LNCAP (cell line): ENCODE results near the gene C4A.

Source experiments
- TF ChIP-seq, protein P1 (sequence below): fragments of 450-650 bp; IDR thresholded peaks from 2 replicates; pipeline ENCODE4 v1.5.1; 2017; ENCODE audit warnings: mild to moderate bottlenecking

C4A gene

GRCh38 chr6:31963921-31964320, 17.9 kb upstream of the C4A start:
- TF ChIP-seq, protein P1, sequence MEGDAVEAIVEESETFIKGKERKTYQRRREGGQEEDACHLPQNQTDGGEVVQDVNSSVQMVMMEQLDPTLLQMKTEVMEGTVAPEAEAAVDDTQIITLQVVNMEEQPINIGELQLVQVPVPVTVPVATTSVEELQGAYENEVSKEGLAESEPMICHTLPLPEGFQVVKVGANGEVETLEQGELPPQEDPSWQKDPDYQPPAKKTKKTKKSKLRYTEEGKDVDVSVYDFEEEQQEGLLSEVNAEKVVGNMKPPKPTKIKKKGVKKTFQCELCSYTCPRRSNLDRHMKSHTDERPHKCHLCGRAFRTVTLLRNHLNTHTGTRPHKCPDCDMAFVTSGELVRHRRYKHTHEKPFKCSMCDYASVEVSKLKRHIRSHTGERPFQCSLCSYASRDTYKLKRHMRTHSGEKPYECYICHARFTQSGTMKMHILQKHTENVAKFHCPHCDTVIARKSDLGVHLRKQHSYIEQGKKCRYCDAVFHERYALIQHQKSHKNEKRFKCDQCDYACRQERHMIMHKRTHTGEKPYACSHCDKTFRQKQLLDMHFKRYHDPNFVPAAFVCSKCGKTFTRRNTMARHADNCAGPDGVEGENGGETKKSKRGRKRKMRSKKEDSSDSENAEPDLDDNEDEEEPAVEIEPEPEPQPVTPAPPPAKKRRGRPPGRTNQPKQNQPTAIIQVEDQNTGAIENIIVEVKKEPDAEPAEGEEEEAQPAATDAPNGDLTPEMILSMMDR, result no peak

DNA sequence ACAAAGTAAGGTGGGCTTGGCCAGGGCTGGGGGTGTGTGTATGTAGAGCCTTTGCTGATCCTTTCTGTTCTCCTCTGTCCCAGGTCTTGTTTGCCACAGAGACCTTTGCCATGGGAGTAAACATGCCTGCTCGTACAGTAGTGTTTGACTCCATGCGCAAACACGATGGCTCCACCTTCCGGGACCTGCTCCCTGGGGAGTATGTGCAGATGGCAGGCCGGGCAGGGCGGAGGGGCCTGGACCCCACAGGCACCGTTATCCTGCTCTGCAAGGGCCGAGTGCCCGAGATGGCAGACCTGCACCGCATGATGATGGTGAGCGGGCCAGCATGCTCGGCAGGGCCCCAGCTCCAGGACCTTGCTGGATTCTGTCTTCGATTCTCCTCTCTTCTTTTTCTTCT, 16.2 kb upstream of the C4A start:
- TF ChIP-seq, protein P1, result no peak

DNA sequence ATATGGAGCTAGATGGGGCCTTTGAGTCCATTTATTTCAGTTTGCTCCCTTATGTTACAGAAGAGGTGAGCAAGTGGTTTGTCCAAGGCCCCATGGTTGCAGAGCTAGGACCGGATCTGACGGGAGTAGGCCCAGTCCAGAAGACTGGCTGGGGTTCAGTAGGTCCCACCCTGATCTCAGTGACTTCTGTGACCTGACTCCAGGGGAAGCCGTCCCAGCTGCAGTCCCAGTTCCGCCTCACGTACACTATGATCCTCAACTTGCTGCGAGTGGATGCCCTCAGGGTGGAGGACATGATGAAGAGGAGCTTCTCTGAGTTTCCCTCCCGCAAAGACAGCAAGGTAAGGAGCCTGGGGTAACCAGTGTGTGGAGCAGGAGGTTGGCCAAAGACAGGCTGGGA, 15.4 kb upstream of the C4A start:
- TF ChIP-seq, protein P1, result no peak

DNA sequence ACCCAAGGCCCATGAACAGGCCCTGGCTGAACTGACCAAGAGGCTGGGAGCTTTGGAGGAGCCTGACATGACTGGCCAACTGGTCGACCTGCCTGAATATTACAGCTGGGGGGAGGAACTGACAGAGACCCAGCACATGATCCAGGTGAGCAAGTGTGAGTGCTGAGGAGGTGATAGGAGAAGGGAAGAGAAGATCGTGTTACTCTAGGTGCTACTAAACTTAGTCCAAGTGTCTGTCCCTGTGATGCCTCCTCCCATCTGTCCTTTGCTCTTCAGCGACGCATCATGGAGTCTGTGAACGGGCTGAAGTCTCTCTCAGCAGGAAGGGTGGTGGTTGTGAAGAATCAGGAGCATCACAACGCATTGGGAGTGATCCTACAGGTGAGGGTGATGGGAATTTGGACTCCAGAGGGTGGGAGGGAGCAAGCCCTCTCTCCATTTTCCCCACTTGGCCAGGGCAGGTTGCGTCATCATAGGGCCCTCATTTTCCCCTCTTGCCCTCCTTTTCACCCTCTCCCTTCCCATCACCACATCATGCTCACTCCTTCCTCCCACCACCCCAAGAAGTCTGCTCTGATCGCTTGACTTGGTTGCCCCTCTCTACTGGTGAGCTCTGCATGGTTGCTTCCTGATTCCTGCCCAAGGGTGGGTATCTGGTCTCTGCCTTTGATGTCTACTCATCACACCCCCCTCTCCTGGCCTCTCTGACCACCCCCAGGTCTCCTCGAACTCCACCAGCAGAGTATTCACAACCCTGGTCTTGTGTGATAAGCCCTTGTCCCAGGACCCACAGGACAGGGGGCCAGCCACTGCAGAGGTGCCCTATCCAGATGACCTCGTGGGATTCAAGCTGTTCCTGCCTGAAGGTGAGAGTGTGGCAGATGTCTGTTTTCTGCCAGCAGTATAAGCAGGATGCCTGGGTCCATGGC, 14.6 kb upstream of the C4A start:
- TF ChIP-seq, protein P1, result no peak

DNA sequence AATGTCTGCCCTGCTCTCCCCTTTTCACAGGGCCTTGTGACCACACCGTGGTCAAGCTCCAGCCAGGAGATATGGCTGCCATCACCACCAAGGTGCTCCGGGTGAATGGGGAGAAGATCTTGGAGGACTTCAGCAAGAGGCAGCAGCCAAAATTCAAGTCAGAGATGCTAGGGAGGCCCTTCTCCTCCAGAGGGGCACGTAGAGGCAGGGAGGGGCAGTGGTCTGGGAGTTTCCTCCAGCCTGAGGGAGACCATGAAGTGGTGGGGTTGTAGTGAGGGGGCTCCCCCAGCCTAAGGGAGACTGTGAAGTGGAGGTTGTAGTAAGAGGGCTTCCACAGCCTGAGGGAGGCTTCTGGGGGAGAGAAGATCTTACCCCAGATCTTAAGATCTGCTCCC, 13.9 kb upstream of the C4A start:
- TF ChIP-seq, protein P1, result no peak

DNA sequence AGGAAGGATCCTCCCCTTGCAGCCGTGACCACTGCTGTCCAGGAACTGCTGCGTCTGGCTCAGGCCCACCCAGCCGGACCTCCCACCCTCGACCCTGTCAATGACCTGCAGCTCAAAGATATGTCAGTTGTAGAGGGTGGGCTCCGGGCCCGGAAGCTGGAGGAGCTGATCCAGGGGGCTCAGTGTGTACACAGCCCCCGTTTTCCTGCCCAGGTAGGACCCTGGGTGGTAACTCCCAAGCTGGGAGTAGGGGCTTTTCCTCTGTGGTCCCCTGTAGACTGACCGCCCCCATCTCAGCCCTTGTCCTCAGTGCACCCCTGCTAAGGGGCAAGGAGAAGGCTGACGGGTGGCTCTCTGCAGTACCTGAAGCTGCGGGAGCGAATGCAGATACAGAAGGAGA, 13.5 kb upstream of the C4A start:
- TF ChIP-seq, protein P1, result no peak

- TF ChIP-seq, protein P1, result no peak
These were observed 12.8 kb upstream of the C4A start for GRCh38 chr6:31968791-31969711.
